GM12872 (cell line): ENCODE results near the gene FGF23.

ENCODE experiments used
- CTCF ChIP-seq: IDR thresholded peaks from 3 replicates; pipeline ENCODE4 v1.5.1; 2011; ENCODE audit warnings: low read depth, mild to moderate bottlenecking, low read length, moderate library complexity; ENCODE audit not compliant: insufficient read depth

The FGF23 gene

DNA sequence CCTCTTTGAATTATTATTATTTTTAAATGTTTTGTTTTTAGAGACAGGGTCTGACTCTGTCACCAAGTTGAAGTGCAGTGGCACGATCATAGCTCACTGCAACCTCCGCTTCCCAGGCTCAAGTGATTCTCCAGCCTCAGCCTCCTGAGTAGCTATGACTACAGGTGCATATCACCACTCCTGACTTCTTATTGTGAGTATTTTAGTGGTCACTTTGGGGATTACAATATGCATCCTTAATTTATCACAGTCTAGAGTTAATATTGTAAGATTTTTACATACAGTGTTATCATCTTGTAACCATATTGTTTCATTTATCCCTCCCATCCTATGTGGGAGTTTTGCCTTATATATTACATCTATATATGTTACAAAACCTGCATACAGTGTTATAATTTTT, 13.4 kb downstream of the FGF23 start:
- TF ChIP-seq CTCF = no peak

GRCh38 chr12:4356041-4356327, 23.5 kb downstream of the FGF23 start:
- peak; percentile 79 for TF ChIP-seq CTCF

GRCh38 chr12:4355156-4356040, 24.1 kb downstream of the FGF23 start:
- no peak for TF ChIP-seq CTCF

- peak; percentile 48; the same call in 2 of the 3 replicates for TF ChIP-seq CTCF
Observed at GRCh38 chr12:4353785-4354208, 25.7 kb downstream of the FGF23 start.

GRCh38 chr12:4346931-4347330, 32.6 kb downstream of the FGF23 start:
- no peak for TF ChIP-seq CTCF

DNA sequence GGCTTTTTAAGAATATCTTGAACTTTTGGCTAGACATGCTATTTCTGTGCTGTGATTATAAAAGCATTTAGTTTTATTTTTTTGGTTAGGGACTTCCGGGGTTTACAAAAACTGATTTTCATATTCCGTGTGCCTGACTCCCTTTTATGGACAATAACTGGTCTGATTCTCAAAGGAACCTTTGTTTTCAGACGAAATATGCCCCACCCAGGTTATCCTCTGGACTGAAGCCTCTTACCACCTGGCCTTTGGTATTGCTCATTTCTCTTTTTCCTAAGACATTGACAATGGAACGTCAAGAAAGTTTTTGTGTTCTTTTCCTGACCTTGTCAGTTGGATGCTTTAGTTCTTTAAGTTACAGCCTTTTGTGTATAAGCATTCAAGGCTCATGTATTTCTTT, 47.7 kb downstream of the FGF23 start:
- no peak for TF ChIP-seq CTCF

DNA sequence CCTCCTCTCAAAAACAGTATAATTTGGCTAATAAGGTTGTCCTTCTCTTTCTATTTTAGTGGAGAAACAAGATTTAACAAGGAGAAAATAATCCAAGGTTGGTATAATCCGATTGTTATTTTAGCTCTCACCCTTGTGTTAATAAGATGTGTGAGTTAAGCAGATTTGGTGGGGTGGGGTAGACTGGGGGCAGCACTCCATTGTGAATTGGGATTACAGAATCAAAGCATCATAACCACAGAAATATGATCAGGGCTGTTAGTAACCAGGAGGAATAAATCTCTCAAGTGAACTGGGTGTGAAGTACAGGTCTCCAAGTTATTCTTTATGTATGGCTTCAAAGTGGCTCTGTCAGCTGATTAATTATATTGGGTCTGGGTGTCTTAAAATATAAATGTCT, 48.3 kb downstream of the FGF23 start:
- TF ChIP-seq CTCF = no peak
